ENCODE measurements around the gene MRPL10.

DNA sequence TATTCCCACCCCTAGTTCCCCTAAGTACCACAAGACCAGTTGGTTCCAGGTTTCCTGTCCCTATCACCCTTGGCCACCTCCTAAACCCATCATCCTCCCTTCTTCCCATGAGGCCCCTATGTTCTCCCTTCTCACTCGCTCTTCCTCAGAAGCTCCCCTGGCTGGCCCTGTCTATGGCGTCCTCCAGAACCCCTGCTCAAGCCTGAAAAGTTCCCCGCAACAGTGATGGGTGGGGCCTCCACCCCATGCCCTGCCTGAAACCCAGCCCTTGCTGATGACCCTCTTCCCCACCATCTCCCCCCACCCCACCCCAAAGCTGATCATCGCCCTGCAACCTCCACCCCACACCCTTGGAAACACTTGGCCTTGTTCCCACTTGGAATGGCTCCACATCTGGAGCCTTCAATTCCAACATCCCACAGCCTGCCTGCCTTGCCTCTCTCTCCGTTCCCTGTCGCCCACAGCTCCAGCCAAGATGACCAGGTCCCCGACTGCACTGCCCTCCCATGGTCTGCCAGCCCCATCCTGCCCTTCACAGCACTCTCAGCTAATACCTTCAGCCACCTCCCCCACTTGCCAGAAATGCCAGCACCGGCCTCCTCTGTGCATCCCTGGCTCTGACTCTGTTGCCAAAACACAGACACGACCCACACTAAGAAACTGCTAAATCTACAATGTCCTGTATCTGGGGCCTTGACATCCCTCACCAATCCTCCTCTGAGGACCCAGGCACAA, 20.3 kb downstream of the MRPL10 start:
- TF ChIP-seq, protein P1, sequence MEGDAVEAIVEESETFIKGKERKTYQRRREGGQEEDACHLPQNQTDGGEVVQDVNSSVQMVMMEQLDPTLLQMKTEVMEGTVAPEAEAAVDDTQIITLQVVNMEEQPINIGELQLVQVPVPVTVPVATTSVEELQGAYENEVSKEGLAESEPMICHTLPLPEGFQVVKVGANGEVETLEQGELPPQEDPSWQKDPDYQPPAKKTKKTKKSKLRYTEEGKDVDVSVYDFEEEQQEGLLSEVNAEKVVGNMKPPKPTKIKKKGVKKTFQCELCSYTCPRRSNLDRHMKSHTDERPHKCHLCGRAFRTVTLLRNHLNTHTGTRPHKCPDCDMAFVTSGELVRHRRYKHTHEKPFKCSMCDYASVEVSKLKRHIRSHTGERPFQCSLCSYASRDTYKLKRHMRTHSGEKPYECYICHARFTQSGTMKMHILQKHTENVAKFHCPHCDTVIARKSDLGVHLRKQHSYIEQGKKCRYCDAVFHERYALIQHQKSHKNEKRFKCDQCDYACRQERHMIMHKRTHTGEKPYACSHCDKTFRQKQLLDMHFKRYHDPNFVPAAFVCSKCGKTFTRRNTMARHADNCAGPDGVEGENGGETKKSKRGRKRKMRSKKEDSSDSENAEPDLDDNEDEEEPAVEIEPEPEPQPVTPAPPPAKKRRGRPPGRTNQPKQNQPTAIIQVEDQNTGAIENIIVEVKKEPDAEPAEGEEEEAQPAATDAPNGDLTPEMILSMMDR (IDR thresholded peaks at IDR 0.05; ENCODE audit: insufficient read depth, low read length, poor library complexity, severe bottlenecking), result no peak
- TF ChIP-seq EZH2phosphoT487 (conservative IDR thresholded peaks at IDR 0.05; ENCODE audit: low read length), result no peak

All from SU-DHL-6 (cell line).